Measurements from ENCODE around the gene PSG4.
"Not testable (repeated sequence)": the region's sequence is repeated elsewhere in the genome, so short reads cannot be mapped to it uniquely, and the experiment has no call there.

The PSG4 gene

GRCh38 chr19:43197666-43198397 is 7.6 kb downstream of the PSG4 start:
- DNase-seq: not testable (repeated sequence)

- not testable (repeated sequence) for DNase-seq
Measured at GRCh38 chr19:43194397-43194796, 11.0 kb downstream of the PSG4 start.

GRCh38 chr19:43192381-43193155 is 12.9 kb downstream of the PSG4 start:
- DNase-seq: not testable (repeated sequence)

- DNase-seq: not testable (repeated sequence)
Measured at GRCh38 chr19:43188092-43188491, 17.3 kb downstream of the PSG4 start.

GRCh38 chr19:43186311-43186935 is 19.0 kb downstream of the PSG4 start, which contains the start of gene PSG5:
Gene PSG5, minus strand, starts transcription at chr19:43186536. Its CDS starts 131 bp downstream, at chr19:43186405.
- not testable (repeated sequence) for DNase-seq

- DNase-seq: not testable (repeated sequence)
Measured at GRCh38 chr19:43181869-43182771, 23.3 kb downstream of the PSG4 start.

- not testable (repeated sequence) for DNase-seq
Measured at GRCh38 chr19:43179569-43180147, 25.8 kb downstream of the PSG4 start.

GRCh38 chr19:43178577-43178976 is 26.9 kb downstream of the PSG4 start:
- not testable (repeated sequence) for DNase-seq

- not testable (repeated sequence) for DNase-seq
Measured at GRCh38 chr19:43165906-43166305, 39.5 kb downstream of the PSG4 start.

- not testable (repeated sequence) for DNase-seq
Measured at GRCh38 chr19:43163135-43163534, 42.3 kb downstream of the PSG4 start.

GRCh38 chr19:43162261-43162660 is 43.2 kb downstream of the PSG4 start:
- DNase-seq: not testable (repeated sequence)

GRCh38 chr19:43152214-43152613 is 53.2 kb downstream of the PSG4 start:
- DNase-seq: no peak

GRCh38 chr19:43149788-43150187 is 55.6 kb downstream of the PSG4 start:
- not testable (repeated sequence) for DNase-seq

- DNase-seq: no peak
Measured at GRCh38 chr19:43148233-43148632, 57.2 kb downstream of the PSG4 start.
